WTC11 (cell line): ENCODE measurements around the gene ANGPTL2.

ENCODE experiments used
- CTCF ChIP-seq: fragments of 200-600 bp; IDR thresholded peaks from 2 replicates; pipeline ENCODE4 v1.8.0; 2022; ENCODE audit warnings: antibody characterized with exemption
- GABPB1 ChIP-seq: sonication (generic); formaldehyde crosslinking; IDR thresholded peaks from 2 replicates; pipeline ENCODE4 v1.8.1; 2023; ENCODE audit warnings: mild to moderate bottlenecking, missing genetic modification reagents
- KAT7 ChIP-seq: sonication (generic); formaldehyde crosslinking; IDR thresholded peaks from 2 replicates; pipeline ENCODE4 v1.8.1; 2023; ENCODE audit warnings: missing genetic modification reagents, mild to moderate bottlenecking, borderline replicate concordance
- TEAD4 ChIP-seq: sonication (generic); formaldehyde crosslinking; IDR thresholded peaks from 2 replicates; pipeline ENCODE4 v1.8.0; 2022; ENCODE audit warnings: mild to moderate bottlenecking, missing genetic modification reagents

GRCh38 chr9:127075624-127076372 is 46.6 kb downstream of the ANGPTL2 start:
- no peak for TF ChIP-seq CTCF
- no peak for TF ChIP-seq TEAD4 (CRISPR knock-in tag)
- TF ChIP-seq KAT7 (CRISPR knock-in tag): no peak
- no peak for TF ChIP-seq GABPB1 (CRISPR knock-in tag)
